Osteoblast (primary cell): Measurements from ENCODE around the gene UPB1. TPM values are rescaled to one million over a fixed set of nuclear protein-coding genes. Genes with fewer than 3 reads are reported as not detected.

ENCODE experiments used
- DNase-seq: peaks from one replicate; pipeline ENCODE4 v3.0.0; 2011; ENCODE audit warnings: low spot score, mixed read lengths; ENCODE audit not compliant: insufficient read length; ENCODE audit errors: missing footprints
- H2AFZ ChIP-seq: 2 replicates; pipeline ENCODE4 v1.6.0; 2011; ENCODE audit warnings: mild to moderate bottlenecking, low read length
- H3K27ac ChIP-seq: 2 replicates; pipeline ENCODE4 v1.5.1; 2011; ENCODE audit warnings: mild to moderate bottlenecking, low read depth, low read length, moderate library complexity
- H3K27me3 ChIP-seq: 2 replicates; pipeline ENCODE4 v1.6.0; 2012; ENCODE audit warnings: mild to moderate bottlenecking, control low read depth, inconsistent platforms, low read length, moderate library complexity; ENCODE audit not compliant: insufficient read depth
- H3K36me3 ChIP-seq: 2 replicates; pipeline ENCODE4 v1.5.1; 2011; ENCODE audit warnings: mild to moderate bottlenecking, low read length, control low read depth, moderate library complexity; ENCODE audit not compliant: insufficient read depth
- H3K4me1 ChIP-seq: 2 replicates; pipeline ENCODE4 v1.5.1; 2011; ENCODE audit warnings: mild to moderate bottlenecking, low read length, control low read depth, moderate library complexity; ENCODE audit not compliant: insufficient read depth
- H3K4me2 ChIP-seq: 2 replicates; pipeline ENCODE4 v1.6.0; 2011; ENCODE audit warnings: mild to moderate bottlenecking, low read length; ENCODE audit not compliant: insufficient read depth
- H3K4me3 ChIP-seq: fragments of 200-600 bp; sonication (generic); 3 replicates; pipeline ENCODE4 v1.5.1; 2012; ENCODE audit warnings: mild to moderate bottlenecking, low read length, inconsistent platforms; ENCODE audit not compliant: insufficient read depth
- H3K79me2 ChIP-seq: 2 replicates; pipeline ENCODE4 v1.6.0; 2012; ENCODE audit warnings: mild to moderate bottlenecking, low read length, control low read depth, inconsistent platforms; ENCODE audit not compliant: insufficient read depth
- H3K9me3 ChIP-seq: 2 replicates; pipeline ENCODE4 v1.5.1; 2011; ENCODE audit warnings: low read depth, low read length, control low read depth
- H4K20me1 ChIP-seq: 2 replicates; pipeline ENCODE4 v1.6.0; 2012; ENCODE audit warnings: mild to moderate bottlenecking, low read length, control low read depth; ENCODE audit not compliant: insufficient read depth
- total RNA-seq: library from RNA; depleted of rRNA; stranded (reverse); fragments of >200 nt; gene quantifications from 2 replicates; pipeline ENCODE4 v1.2.3, GENCODE V29; 2012
- TF ChIP-seq, protein P1 (sequence below): IDR thresholded peaks from 2 replicates; pipeline ENCODE4 v1.5.1; 2011; ENCODE audit warnings: mild to moderate bottlenecking, low read depth, low read length, moderate library complexity; ENCODE audit errors: extremely low read depth

The UPB1 gene
- total RNA-seq, 1 donor = under 0.01 TPM

DNA sequence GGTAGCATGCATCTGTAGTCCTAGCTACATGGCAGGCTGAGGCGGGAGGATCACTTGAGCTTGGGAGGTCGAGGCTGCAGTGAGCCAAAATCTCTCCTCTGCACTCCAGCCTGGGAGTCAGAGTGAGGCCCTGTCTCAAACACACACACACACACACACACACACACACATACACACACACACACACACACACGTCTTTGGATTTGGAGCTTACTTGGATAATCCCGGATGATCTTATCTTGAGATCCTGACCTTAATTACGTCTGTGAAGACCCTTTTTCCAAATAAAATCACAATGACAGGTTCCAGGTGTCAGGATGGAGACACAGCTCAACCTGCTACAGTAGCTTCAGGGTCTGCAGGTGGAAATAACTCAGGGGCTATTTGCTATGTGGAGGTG lies 1.1 kb downstream of the UPB1 start:
- no peaks in the 10 kb centered on the region for H4K20me1 ChIP-seq
- no peaks in the 10 kb centered on the region for H3K9me3 ChIP-seq
- H3K4me3 ChIP-seq = no peak overlapping the region
- H3K4me1 ChIP-seq = no peaks in the 10 kb centered on the region
- H3K27me3 ChIP-seq = peaks cover 44% of the 10 kb centered on the region
- no peaks in the 10 kb centered on the region for H3K36me3 ChIP-seq
- H3K27ac ChIP-seq = no peak overlapping the region
- no peaks in the 10 kb centered on the region for H3K79me2 ChIP-seq
- TF ChIP-seq, protein P1, sequence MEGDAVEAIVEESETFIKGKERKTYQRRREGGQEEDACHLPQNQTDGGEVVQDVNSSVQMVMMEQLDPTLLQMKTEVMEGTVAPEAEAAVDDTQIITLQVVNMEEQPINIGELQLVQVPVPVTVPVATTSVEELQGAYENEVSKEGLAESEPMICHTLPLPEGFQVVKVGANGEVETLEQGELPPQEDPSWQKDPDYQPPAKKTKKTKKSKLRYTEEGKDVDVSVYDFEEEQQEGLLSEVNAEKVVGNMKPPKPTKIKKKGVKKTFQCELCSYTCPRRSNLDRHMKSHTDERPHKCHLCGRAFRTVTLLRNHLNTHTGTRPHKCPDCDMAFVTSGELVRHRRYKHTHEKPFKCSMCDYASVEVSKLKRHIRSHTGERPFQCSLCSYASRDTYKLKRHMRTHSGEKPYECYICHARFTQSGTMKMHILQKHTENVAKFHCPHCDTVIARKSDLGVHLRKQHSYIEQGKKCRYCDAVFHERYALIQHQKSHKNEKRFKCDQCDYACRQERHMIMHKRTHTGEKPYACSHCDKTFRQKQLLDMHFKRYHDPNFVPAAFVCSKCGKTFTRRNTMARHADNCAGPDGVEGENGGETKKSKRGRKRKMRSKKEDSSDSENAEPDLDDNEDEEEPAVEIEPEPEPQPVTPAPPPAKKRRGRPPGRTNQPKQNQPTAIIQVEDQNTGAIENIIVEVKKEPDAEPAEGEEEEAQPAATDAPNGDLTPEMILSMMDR = no peak
- H3K4me2 ChIP-seq = no peak overlapping the region
- DNase-seq = no peak
- H2AFZ ChIP-seq = no peak overlapping the region

DNA sequence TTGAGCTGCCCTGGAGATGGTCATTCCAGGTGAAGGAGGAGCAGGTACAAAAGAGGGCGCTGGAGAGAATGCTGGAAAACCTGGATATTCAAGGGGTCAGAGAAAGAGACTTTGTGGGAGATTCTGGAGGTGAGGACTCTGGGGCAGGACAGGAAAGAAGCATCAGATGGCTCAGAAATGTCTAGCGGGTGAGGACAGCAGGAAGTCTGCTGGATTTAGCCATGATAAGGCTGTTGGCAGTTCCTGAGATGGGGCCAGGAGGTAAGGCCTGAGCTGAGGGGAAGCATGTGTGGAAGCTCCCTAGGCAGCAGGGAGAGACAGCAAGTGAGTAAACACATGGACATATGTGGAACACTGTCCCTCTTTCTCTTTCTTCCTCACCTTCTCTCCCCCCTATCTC lies 1.5 kb downstream of the UPB1 start:
- Histone ChIP-seq H4K20me1 (no peaks in the 10 kb centered on the region), H3K4me2 (no peak overlapping the region), H3K9me3 (no peaks in the 10 kb centered on the region), H3K27ac (no peak overlapping the region), H2AFZ (no peak overlapping the region), H3K4me3 (no peak overlapping the region), H3K4me1 (no peaks in the 10 kb centered on the region), H3K27me3 (peaks cover 44% of the 10 kb centered on the region), H3K36me3 (no peaks in the 10 kb centered on the region), H3K79me2 (no peaks in the 10 kb centered on the region)
- no peak for DNase-seq
- TF ChIP-seq, protein P1 = no peak

DNA sequence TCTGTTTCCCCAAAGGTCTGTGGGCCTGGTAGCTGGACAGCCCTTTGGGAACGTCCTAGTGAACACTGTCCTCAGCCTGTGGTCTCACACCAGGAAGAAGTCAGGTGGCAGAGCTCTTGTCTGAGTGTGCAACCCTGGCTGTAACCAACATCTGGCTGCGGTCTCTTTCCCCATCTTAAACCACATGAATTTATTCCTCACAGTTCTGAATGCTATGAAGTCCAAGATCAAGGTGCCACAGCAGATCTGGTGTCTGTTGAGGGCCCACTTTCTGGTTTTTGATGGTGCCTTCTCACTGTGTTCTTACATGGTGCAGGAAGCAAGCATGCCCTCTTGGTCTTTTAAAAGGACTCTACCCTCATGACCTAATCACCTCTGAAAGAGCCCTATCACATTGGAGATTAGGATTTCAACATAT lies 2.7 kb downstream of the UPB1 start:
- no peak overlapping the region for H2AFZ ChIP-seq
- H3K4me3 ChIP-seq = no peak overlapping the region
- no peaks in the 10 kb centered on the region for H3K79me2 ChIP-seq
- no peak for DNase-seq
- TF ChIP-seq, protein P1 = no peak
- peaks cover 44% of the 10 kb centered on the region for H3K27me3 ChIP-seq
- no peak overlapping the region for H3K4me2 ChIP-seq
- H3K36me3 ChIP-seq = no peaks in the 10 kb centered on the region
- H3K4me1 ChIP-seq = no peaks in the 10 kb centered on the region
- no peaks in the 10 kb centered on the region for H3K9me3 ChIP-seq
- H3K27ac ChIP-seq = no peak overlapping the region
- no peaks in the 10 kb centered on the region for H4K20me1 ChIP-seq

DNA sequence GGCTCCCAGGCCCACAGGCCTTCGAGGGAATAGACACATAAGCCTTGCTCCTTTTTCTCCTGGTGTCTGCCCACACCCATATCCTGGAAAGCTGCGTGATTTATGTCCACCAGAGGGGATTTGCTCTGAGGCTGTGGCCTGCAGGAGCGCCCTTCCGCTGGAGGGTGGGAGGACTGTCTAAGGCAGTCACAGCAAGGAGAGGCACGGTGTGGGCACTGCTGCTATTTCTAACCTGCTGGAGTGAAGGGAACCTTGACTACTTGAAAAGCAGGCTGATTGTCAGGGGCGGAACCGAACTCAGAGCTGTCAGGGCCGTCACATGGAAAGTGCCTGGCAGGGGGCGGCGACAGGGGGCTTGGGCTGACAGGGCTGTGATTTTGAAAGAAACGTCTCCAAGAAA lies 3.7 kb downstream of the UPB1 start:
- H3K36me3 ChIP-seq = no peaks in the 10 kb centered on the region
- no peaks in the 10 kb centered on the region for H3K9me3 ChIP-seq
- no peaks in the 10 kb centered on the region for H4K20me1 ChIP-seq
- H3K27ac ChIP-seq = no peak overlapping the region
- no peaks in the 10 kb centered on the region for H3K4me1 ChIP-seq
- DNase-seq = no peak
- H3K79me2 ChIP-seq = no peaks in the 10 kb centered on the region
- H3K4me2 ChIP-seq = no peak overlapping the region
- no peak overlapping the region for H3K4me3 ChIP-seq
- H3K27me3 ChIP-seq = peaks cover 38% of the 10 kb centered on the region
- no peak overlapping the region for H2AFZ ChIP-seq
- TF ChIP-seq, protein P1 = no peak
